Fibroblast of lung (primary cell): ENCODE results near the gene ACOXL.

Experiments used
- EZH2 ChIP-seq: IDR thresholded peaks from 2 replicates; pipeline ENCODE4 v1.5.1; 2012; ENCODE audit warnings: low read length, control low read depth, mild to moderate bottlenecking; ENCODE audit errors: missing control alignments
- TF ChIP-seq, protein P1 (sequence below), 2 donors: IDR thresholded peaks in 1 of 2; conservative IDR thresholded peaks in 1 of 2; 1 replicate in 1 of 2; 2 replicates in 1 of 2; pipeline ENCODE4 v1.5.1; 2011 to 2012; ENCODE audit warnings: low read length in 2 of 2, control low read depth in 1 of 2, inconsistent platforms in 1 of 2, low read depth in 1 of 2, mild to moderate bottlenecking in 1 of 2

GRCh38 chr2:111034606-111035005 is 302.2 kb downstream of the ACOXL start:
- TF ChIP-seq, protein P1, sequence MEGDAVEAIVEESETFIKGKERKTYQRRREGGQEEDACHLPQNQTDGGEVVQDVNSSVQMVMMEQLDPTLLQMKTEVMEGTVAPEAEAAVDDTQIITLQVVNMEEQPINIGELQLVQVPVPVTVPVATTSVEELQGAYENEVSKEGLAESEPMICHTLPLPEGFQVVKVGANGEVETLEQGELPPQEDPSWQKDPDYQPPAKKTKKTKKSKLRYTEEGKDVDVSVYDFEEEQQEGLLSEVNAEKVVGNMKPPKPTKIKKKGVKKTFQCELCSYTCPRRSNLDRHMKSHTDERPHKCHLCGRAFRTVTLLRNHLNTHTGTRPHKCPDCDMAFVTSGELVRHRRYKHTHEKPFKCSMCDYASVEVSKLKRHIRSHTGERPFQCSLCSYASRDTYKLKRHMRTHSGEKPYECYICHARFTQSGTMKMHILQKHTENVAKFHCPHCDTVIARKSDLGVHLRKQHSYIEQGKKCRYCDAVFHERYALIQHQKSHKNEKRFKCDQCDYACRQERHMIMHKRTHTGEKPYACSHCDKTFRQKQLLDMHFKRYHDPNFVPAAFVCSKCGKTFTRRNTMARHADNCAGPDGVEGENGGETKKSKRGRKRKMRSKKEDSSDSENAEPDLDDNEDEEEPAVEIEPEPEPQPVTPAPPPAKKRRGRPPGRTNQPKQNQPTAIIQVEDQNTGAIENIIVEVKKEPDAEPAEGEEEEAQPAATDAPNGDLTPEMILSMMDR (conservative IDR thresholded peaks at IDR 0.05 in 1 of 2, IDR thresholded peaks at IDR 0.05 in 1 of 2; ENCODE audit: low read depth in 1 of 2, low read length in 2 of 2): no peak
- TF ChIP-seq EZH2: no peak
